ENCODE measurements around the gene XPO4.

DNA sequence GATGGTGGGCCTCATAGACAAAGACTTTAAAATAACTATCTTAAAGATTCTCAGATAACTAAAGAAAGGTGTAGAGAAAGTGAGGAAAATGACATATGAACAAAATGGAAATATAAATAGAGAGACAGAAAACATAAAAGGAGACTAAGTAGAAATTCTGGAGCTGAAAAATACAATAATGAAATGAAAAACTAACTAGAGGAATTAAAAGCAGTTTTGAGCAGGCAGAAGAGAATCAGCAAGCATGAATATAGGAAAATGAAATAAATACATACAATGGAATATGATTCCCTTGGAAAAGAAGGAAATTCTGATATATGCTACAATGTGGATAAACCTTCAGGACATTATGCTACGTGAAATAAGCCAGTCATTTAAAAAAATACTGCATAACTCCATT is 132.7 kb downstream of the XPO4 start:
- TF ChIP-seq, protein P1, sequence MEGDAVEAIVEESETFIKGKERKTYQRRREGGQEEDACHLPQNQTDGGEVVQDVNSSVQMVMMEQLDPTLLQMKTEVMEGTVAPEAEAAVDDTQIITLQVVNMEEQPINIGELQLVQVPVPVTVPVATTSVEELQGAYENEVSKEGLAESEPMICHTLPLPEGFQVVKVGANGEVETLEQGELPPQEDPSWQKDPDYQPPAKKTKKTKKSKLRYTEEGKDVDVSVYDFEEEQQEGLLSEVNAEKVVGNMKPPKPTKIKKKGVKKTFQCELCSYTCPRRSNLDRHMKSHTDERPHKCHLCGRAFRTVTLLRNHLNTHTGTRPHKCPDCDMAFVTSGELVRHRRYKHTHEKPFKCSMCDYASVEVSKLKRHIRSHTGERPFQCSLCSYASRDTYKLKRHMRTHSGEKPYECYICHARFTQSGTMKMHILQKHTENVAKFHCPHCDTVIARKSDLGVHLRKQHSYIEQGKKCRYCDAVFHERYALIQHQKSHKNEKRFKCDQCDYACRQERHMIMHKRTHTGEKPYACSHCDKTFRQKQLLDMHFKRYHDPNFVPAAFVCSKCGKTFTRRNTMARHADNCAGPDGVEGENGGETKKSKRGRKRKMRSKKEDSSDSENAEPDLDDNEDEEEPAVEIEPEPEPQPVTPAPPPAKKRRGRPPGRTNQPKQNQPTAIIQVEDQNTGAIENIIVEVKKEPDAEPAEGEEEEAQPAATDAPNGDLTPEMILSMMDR (IDR thresholded peaks at IDR 0.05): no peak
- TF ChIP-seq POLR2AphosphoS5 (IDR thresholded peaks at IDR 0.05; ENCODE audit: low read depth, low read length): no peak

Data from Panc1 (cell line).